ENCODE data around the gene STIL.
"Not testable (repeated sequence)": the region's sequence is repeated elsewhere in the genome, so short reads cannot be mapped to it uniquely, and the experiment has no call there.

DNA sequence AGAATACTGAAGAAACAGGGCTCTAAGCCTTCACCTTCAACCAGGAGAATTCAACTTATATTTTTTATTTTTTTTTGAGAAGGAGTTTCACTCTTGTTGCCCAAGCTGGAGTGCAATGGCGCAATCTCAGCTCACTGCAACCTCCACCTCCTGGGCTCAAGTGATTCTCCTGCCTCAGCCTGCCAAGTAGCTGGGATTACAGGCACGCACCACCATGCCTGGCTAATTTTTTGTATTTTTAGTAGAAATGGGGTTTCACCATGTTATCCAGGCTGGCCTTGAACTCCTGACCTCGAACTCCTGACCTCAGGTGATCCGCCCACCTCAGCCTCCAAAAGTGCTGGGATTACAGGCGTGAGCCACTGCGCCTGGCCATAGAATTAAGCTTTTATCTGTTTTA, 19.1 kb downstream of the STIL start:
- TF ChIP-seq, protein P1, sequence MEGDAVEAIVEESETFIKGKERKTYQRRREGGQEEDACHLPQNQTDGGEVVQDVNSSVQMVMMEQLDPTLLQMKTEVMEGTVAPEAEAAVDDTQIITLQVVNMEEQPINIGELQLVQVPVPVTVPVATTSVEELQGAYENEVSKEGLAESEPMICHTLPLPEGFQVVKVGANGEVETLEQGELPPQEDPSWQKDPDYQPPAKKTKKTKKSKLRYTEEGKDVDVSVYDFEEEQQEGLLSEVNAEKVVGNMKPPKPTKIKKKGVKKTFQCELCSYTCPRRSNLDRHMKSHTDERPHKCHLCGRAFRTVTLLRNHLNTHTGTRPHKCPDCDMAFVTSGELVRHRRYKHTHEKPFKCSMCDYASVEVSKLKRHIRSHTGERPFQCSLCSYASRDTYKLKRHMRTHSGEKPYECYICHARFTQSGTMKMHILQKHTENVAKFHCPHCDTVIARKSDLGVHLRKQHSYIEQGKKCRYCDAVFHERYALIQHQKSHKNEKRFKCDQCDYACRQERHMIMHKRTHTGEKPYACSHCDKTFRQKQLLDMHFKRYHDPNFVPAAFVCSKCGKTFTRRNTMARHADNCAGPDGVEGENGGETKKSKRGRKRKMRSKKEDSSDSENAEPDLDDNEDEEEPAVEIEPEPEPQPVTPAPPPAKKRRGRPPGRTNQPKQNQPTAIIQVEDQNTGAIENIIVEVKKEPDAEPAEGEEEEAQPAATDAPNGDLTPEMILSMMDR (IDR thresholded peaks at IDR 0.05; ENCODE audit: insufficient read depth, low read length): not testable (repeated sequence)
- not testable (repeated sequence) for TF ChIP-seq POLR2AphosphoS5 (IDR thresholded peaks at IDR 0.05; ENCODE audit: low read depth); SPI1 (IDR thresholded peaks at IDR 0.05; ENCODE audit: borderline replicate concordance, low read depth)
- TF ChIP-seq, protein P2, sequence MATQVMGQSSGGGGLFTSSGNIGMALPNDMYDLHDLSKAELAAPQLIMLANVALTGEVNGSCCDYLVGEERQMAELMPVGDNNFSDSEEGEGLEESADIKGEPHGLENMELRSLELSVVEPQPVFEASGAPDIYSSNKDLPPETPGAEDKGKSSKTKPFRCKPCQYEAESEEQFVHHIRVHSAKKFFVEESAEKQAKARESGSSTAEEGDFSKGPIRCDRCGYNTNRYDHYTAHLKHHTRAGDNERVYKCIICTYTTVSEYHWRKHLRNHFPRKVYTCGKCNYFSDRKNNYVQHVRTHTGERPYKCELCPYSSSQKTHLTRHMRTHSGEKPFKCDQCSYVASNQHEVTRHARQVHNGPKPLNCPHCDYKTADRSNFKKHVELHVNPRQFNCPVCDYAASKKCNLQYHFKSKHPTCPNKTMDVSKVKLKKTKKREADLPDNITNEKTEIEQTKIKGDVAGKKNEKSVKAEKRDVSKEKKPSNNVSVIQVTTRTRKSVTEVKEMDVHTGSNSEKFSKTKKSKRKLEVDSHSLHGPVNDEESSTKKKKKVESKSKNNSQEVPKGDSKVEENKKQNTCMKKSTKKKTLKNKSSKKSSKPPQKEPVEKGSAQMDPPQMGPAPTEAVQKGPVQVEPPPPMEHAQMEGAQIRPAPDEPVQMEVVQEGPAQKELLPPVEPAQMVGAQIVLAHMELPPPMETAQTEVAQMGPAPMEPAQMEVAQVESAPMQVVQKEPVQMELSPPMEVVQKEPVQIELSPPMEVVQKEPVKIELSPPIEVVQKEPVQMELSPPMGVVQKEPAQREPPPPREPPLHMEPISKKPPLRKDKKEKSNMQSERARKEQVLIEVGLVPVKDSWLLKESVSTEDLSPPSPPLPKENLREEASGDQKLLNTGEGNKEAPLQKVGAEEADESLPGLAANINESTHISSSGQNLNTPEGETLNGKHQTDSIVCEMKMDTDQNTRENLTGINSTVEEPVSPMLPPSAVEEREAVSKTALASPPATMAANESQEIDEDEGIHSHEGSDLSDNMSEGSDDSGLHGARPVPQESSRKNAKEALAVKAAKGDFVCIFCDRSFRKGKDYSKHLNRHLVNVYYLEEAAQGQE (IDR thresholded peaks at IDR 0.05; ENCODE audit: insufficient replicate concordance, low read depth): not testable (repeated sequence)
